C4-2B (cell line): ENCODE data around the gene PRKAG2.

Experiments used
- H3K27ac ChIP-seq: fragments of 450-650 bp; 2 replicates; pipeline ENCODE4 v1.5.1; 2017
- ZFX ChIP-seq: fragments of 450-650 bp; IDR thresholded peaks from 2 replicates; pipeline ENCODE4 v1.6.1; 2017
- TF ChIP-seq, protein P1 (sequence below): fragments of 450-650 bp; conservative IDR thresholded peaks from 2 replicates; pipeline ENCODE4 v1.5.1; 2017; ENCODE audit warnings: mild to moderate bottlenecking

The PRKAG2 gene

DNA sequence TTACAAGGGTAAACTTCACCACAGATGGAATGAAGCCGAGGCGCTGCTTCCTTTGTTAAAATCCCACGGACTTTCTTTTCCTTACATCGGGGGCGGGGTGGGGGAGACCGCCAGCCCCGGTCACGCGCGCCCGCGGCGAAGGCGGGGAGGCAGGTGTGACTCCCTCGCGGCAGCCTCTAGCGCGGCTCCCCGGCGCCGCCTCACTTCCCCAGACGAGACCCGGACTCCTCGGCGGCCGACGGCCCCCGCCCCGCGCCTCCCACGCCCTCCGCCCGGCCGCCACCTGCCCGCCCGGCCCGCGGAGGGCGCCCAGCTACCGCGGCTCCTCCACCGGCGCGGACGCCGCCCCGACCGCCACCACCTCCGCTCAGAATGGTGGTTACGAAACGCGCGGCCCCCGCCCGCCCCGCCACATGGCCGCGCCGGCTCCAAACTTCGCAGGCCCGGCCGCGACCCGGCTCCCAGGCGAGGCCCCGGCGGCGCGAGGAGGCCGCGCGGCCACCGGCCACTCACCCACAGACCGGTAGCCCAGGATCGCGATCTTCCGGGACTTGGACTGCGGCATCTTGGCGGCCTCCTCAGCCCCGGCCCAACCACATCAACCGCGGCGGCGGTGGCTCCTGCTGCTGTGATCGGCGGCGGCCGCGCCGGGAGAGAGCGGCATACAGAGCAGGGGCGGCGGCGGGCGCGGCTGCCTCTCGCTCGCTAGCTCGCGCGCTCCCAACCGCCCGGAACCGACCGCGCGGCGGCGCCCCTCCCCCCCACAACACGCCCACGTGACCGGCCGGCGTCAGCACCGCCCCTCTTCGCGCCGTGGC lies 357.8 kb downstream of the PRKAG2 start:
- H3K27ac ChIP-seq, result peak overlapping the region; percentile 98

GRCh38 chr7:151518105-151518946 lies 358.6 kb downstream of the PRKAG2 start:
- peak overlapping the region; percentile 98 for H3K27ac ChIP-seq
- TF ChIP-seq ZFX, result no peak
- TF ChIP-seq, protein P1, sequence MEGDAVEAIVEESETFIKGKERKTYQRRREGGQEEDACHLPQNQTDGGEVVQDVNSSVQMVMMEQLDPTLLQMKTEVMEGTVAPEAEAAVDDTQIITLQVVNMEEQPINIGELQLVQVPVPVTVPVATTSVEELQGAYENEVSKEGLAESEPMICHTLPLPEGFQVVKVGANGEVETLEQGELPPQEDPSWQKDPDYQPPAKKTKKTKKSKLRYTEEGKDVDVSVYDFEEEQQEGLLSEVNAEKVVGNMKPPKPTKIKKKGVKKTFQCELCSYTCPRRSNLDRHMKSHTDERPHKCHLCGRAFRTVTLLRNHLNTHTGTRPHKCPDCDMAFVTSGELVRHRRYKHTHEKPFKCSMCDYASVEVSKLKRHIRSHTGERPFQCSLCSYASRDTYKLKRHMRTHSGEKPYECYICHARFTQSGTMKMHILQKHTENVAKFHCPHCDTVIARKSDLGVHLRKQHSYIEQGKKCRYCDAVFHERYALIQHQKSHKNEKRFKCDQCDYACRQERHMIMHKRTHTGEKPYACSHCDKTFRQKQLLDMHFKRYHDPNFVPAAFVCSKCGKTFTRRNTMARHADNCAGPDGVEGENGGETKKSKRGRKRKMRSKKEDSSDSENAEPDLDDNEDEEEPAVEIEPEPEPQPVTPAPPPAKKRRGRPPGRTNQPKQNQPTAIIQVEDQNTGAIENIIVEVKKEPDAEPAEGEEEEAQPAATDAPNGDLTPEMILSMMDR, result no peak

More for the DNA sequence above, 357.8 kb downstream of the PRKAG2 start:
- TF ChIP-seq ZFX, result peak; percentile 97

- TF ChIP-seq ZFX, result no peak
- TF ChIP-seq, protein P1, result no peak
- peak overlapping the region; percentile 98 for H3K27ac ChIP-seq
Observed at GRCh38 chr7:151517601-151518104, 359.3 kb downstream of the PRKAG2 start.

DNA sequence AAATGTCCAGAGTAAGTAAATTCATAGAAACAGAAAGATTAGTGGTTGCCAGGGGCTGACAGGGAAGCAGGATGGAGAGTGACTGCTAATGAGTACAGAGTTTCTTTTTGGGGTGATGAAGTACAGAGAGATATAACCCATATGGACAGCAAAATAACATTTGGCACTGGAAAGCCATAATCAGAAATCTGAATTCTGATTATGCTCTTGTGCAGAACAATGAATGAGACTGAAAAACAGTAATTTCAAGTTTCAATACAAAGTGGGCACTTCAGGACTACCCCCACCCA lies 361.7 kb downstream of the PRKAG2 start:
- TF ChIP-seq, protein P1, result no peak
- no peak for TF ChIP-seq ZFX
- no peak overlapping the region for H3K27ac ChIP-seq

GRCh38 chr7:151514461-151515275 lies 362.2 kb downstream of the PRKAG2 start:
- TF ChIP-seq, protein P1, result no peak
- TF ChIP-seq ZFX, result no peak

DNA sequence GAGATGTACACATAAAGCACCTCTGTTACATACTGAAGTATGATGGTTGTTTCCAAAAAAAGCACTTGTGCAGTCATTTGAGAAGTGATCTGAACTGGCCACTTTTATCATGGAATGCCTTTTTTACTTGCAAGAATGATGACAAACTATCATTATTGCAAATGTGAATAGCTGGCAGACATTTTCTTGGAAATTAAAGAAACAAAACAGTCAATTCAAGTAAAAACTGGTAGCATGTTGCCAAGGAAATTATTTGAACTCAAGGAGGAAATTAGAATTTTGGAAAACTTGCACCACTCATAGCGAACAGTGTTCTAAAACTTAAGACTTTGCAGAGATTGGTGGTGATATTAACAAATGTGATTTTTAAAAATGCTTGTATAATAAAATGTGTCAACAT lies 363.8 kb downstream of the PRKAG2 start:
- no peak for TF ChIP-seq ZFX
- TF ChIP-seq, protein P1, result no peak
- no peak overlapping the region for H3K27ac ChIP-seq

More at GRCh38 chr7:151514461-151515275, 362.2 kb downstream of the PRKAG2 start:
- H3K27ac ChIP-seq, result no peak overlapping the region

DNA sequence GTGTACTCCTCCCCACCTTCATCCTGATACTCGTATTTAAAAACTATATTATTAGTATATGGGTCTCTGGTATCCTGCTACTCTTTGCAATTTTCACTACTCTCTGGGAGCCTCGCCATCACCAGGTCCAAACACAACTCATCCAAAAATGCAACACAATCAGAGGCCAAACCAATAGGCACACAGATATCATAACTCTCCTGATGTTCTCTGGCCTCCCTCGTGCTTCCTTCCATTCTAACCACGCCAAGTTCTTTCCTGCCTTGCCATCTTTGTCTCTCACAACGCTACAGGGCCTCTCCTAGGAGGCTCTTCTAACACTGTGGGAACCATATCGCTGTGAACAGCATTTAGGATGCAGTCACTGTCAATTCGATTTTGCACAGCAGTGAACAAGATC lies 364.6 kb downstream of the PRKAG2 start:
- H3K27ac ChIP-seq, result no peak overlapping the region
- TF ChIP-seq ZFX, result no peak
- TF ChIP-seq, protein P1, result no peak
